Measurements from ENCODE around the gene LAMB1. TPM values are rescaled to one million over a fixed set of nuclear protein-coding genes. Genes with fewer than 3 reads are reported as not detected.

LAMB1 gene
- polyA plus RNA-seq, 1 donor from 2014 or later = 7.6 TPM

GRCh38 chr7:107948645-107949442 is 54.1 kb downstream of the LAMB1 start:
- no peaks in the 10 kb centered on the region for H3K9me3 ChIP-seq (ENCODE audit: low read length)
- no peak overlapping the region for H3K9ac ChIP-seq (ENCODE audit: low read length)
- no peaks in the 10 kb centered on the region for H3F3A ChIP-seq (ENCODE audit: insufficient read depth, low read length, poor library complexity, severe bottlenecking)
- no peak for TF ChIP-seq TAF1 (IDR thresholded peaks at IDR 0.05; ENCODE audit: low read depth)
- no peak for TF ChIP-seq REST (IDR thresholded peaks at IDR 0.05; ENCODE audit: borderline replicate concordance)
- TF ChIP-seq EP300 (conservative IDR thresholded peaks at IDR 0.05; ENCODE audit: poor library complexity, severe bottlenecking) = no peak
- no peak for TF ChIP-seq EZH2 (IDR thresholded peaks at IDR 0.05; ENCODE audit: borderline replicate concordance, insufficient read depth, low read length, poor library complexity, severe bottlenecking)
- TF ChIP-seq MXI1 (conservative IDR thresholded peaks at IDR 0.05; ENCODE audit: poor library complexity, severe bottlenecking) = no peak
- TF ChIP-seq POLR2AphosphoS5 (IDR thresholded peaks at IDR 0.05) = no peak
- TF ChIP-seq RAD21 (conservative IDR thresholded peaks at IDR 0.05) = no peak
- TF ChIP-seq CTCF (IDR thresholded peaks at IDR 0.05; ENCODE audit: poor library complexity, severe bottlenecking) = no peak
- TF ChIP-seq SMC3 (conservative IDR thresholded peaks at IDR 0.05; ENCODE audit: poor library complexity) = no peak
- no peaks in the 10 kb centered on the region for H3K27me3 ChIP-seq (ENCODE audit: insufficient read depth, low read depth, low read length)
- no peaks in the 10 kb centered on the region for H4K20me1 ChIP-seq (ENCODE audit: insufficient read depth)
- no peaks in the 10 kb centered on the region for H3K9me2 ChIP-seq (ENCODE audit: insufficient read depth, low read length)
- H3K27ac ChIP-seq (ENCODE audit: low read length) = no peak overlapping the region
- H3K4me3 ChIP-seq (ENCODE audit: low read length) = no peak overlapping the region
- no peaks in the 10 kb centered on the region for H3K36me3 ChIP-seq (ENCODE audit: insufficient read depth, low read length)
- no peaks in the 10 kb centered on the region for H3K79me2 ChIP-seq (replicated peaks; ENCODE audit: insufficient read depth, low read length)
- H2AFZ ChIP-seq (ENCODE audit: low read depth, low read length) = no peak overlapping the region
- H3K4me2 ChIP-seq (ENCODE audit: low read length) = no peak overlapping the region

GRCh38 chr7:107946881-107947280 is 56.1 kb downstream of the LAMB1 start:
- Histone ChIP-seq H3K36me3 (ENCODE audit: insufficient read depth, low read length) (no peaks in the 10 kb centered on the region), H3K4me3 (ENCODE audit: low read length) (no peak overlapping the region), H3K9ac (ENCODE audit: low read length) (no peak overlapping the region), H3K27me3 (ENCODE audit: insufficient read depth, low read depth, low read length) (no peaks in the 10 kb centered on the region), H3K27ac (ENCODE audit: low read length) (no peak overlapping the region), H4K20me1 (ENCODE audit: insufficient read depth) (no peaks in the 10 kb centered on the region), H3K9me2 (ENCODE audit: insufficient read depth, low read length) (no peaks in the 10 kb centered on the region), H3K79me2 (replicated peaks; ENCODE audit: insufficient read depth, low read length) (no peaks in the 10 kb centered on the region), H3F3A (ENCODE audit: insufficient read depth, low read length, poor library complexity, severe bottlenecking) (no peaks in the 10 kb centered on the region), H3K9me3 (ENCODE audit: low read length) (no peaks in the 10 kb centered on the region), H3K4me2 (ENCODE audit: low read length) (no peak overlapping the region), H2AFZ (ENCODE audit: low read depth, low read length) (no peak overlapping the region)
- TF ChIP-seq RAD21 (conservative IDR thresholded peaks at IDR 0.05) (no peak), POLR2AphosphoS5 (IDR thresholded peaks at IDR 0.05) (no peak), EP300 (conservative IDR thresholded peaks at IDR 0.05; ENCODE audit: poor library complexity, severe bottlenecking) (no peak), REST (IDR thresholded peaks at IDR 0.05; ENCODE audit: borderline replicate concordance) (no peak), MXI1 (conservative IDR thresholded peaks at IDR 0.05; ENCODE audit: poor library complexity, severe bottlenecking) (no peak), TAF1 (IDR thresholded peaks at IDR 0.05; ENCODE audit: low read depth) (no peak), SMC3 (conservative IDR thresholded peaks at IDR 0.05; ENCODE audit: poor library complexity) (no peak), EZH2 (IDR thresholded peaks at IDR 0.05; ENCODE audit: borderline replicate concordance, insufficient read depth, low read length, poor library complexity, severe bottlenecking) (no peak), CTCF (IDR thresholded peaks at IDR 0.05; ENCODE audit: poor library complexity, severe bottlenecking) (no peak)

Measured in neural cell (in vitro differentiated cells).